Lower leg skin (tissue), 3 donors: ENCODE data around the gene PDE8A.
"Not testable (repeated sequence)": the region's sequence is repeated elsewhere in the genome, so short reads cannot be mapped to it uniquely, and the experiment has no call there.

Experiments
- CTCF ChIP-seq, 3 donors: fragments of 450-650 bp; IDR thresholded peaks; one replicate each; pipeline ENCODE4 v1.5.1; 2016; ENCODE audit warnings: antibody characterized with exemption in 3 of 3, mild to moderate bottlenecking in 3 of 3, moderate library complexity in 2 of 3
- POLR2A ChIP-seq, 2 donors: fragments of 450-650 bp; IDR thresholded peaks; one replicate each; pipeline ENCODE4 v1.6.1; 2016 to 2017; ENCODE audit warnings: antibody characterized with exemption in 2 of 2, mild to moderate bottlenecking in 1 of 2, moderate library complexity in 1 of 2

DNA sequence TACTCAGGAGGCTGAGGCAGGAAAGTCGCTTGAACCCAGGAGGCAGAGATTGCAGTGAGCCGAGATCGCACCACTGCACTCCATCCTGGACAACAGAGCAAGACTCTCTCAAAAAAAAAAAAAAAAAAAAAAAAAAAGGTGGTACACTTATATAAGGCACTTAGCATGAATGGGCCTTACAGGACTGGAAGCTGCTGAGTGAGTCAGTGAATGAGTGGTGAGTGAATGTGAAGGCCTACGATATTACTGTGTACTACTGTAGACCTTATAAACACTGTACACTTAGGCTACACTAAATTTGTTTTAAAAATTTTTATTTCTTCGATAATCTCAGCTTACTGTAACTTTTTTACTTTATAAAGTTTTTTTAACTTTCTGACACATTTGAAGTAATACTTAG is 15.1 kb downstream of the PDE8A start:
- TF ChIP-seq CTCF, POLR2A (IDR thresholded peaks at IDR 0.05): not testable (repeated sequence)
